C4-2B (cell line): ENCODE results near the gene GBX2.

ENCODE experiments used
- ZFX ChIP-seq: fragments of 450-650 bp; IDR thresholded peaks from 2 replicates; pipeline ENCODE4 v1.6.1; 2017
- TF ChIP-seq, protein P1 (sequence below): fragments of 450-650 bp; conservative IDR thresholded peaks from 2 replicates; pipeline ENCODE4 v1.5.1; 2017; ENCODE audit warnings: mild to moderate bottlenecking

DNA sequence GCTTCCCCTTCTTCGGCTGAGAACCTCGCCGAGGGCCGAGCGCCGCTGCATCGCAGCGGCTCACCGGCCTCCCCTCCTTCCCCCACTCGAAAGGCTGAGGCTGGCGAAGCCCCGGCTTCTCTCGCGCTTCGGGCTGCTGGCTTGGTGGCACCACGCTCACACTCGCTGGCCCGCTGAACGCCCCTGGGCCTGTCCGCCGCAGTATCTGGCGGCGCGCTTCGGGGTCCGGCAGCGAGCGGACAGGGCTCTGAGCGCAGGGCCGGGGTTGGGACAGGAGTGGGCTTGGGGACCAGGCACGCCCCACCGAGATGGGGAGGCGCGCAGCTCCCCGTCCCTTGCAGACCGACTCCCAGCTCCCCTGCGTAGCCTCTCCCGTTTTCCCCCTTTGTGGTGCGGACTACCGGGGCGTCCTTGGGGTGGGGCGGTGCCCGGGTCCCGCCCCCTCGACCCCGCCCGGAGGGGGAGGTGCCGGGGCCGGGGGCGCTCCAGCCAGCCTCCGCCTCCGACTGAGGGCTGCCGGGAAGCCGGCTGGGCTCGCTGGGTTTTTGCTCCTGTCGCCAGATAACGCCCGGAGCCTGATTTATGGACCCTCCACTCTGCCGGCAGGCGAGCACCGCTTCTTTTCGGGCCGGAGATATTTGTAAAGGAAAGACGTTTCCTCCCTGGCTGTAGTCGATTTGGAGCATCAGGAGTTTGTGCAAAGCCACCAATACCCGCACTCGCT, 3.8 kb downstream of the GBX2 start:
- TF ChIP-seq, protein P1, sequence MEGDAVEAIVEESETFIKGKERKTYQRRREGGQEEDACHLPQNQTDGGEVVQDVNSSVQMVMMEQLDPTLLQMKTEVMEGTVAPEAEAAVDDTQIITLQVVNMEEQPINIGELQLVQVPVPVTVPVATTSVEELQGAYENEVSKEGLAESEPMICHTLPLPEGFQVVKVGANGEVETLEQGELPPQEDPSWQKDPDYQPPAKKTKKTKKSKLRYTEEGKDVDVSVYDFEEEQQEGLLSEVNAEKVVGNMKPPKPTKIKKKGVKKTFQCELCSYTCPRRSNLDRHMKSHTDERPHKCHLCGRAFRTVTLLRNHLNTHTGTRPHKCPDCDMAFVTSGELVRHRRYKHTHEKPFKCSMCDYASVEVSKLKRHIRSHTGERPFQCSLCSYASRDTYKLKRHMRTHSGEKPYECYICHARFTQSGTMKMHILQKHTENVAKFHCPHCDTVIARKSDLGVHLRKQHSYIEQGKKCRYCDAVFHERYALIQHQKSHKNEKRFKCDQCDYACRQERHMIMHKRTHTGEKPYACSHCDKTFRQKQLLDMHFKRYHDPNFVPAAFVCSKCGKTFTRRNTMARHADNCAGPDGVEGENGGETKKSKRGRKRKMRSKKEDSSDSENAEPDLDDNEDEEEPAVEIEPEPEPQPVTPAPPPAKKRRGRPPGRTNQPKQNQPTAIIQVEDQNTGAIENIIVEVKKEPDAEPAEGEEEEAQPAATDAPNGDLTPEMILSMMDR = no peak
- no peak for TF ChIP-seq ZFX
